Measurements from ENCODE around the gene FKBP6. TPM values are rescaled to one million over a fixed set of nuclear protein-coding genes. Genes with fewer than 3 reads are reported as not detected.
A peak's percentile ranks its signal among the peaks of the same experiment; 100 is the strongest.
"Not testable (repeated sequence)": the region's sequence is repeated elsewhere in the genome, so short reads cannot be mapped to it uniquely, and the experiment has no call there.

FKBP6 gene
- total and polyA plus RNA-seq, 7 experiments from 2014 or later: 0.24 TPM; not detected in 6

GRCh38 chr7:73369009-73369408, 41.0 kb downstream of the FKBP6 start:
- no peaks in the 10 kb centered on the region for H3K4me1 ChIP-seq (ENCODE audit: control insufficient read depth in 2 of 2, insufficient read depth in 2 of 2, low read length in 2 of 2)
- H3K9me3 ChIP-seq (ENCODE audit: control insufficient read depth in 2 of 3, low read length in 3 of 3): no peaks in the 10 kb centered on the region
- no peak overlapping the region for H3K4me3 ChIP-seq (ENCODE audit: low read length)
- no peak overlapping the region for H3K27ac Mint-ChIP-seq
- no peaks in the 10 kb centered on the region for H3K27me3 ChIP-seq (ENCODE audit: control insufficient read depth in 2 of 2, insufficient read depth in 2 of 2, low read length in 2 of 2)
- no peaks in the 10 kb centered on the region for H3K36me3 Mint-ChIP-seq
- DNase-seq (no peak), ATAC-seq (no peak)
- no peaks in the 10 kb centered on the region for H3K36me3 ChIP-seq (ENCODE audit: control insufficient read depth in 2 of 3, insufficient read depth in 3 of 3, low read length in 3 of 3)
- H3K4me3 Mint-ChIP-seq: no peak overlapping the region
- no peak overlapping the region for H3K27ac ChIP-seq (ENCODE audit: low read depth, low read length)
- intact Hi-C loops (cut with micrococcal nuclease): no loop called here
- peaks cover 0 to 4% (median 0%) of the 10 kb centered on the region in 5 donors for H3K27me3 Mint-ChIP-seq
- ChIA-PET CTCF (no interaction called here), POLR2A (no interaction called here)
- H3K9me3 Mint-ChIP-seq: peaks cover 0 to 1% (median 0%) of the 10 kb centered on the region in 11 donors
- H3K4me1 Mint-ChIP-seq: peaks cover 0 to 7% (median 0%) of the 10 kb centered on the region in 7 donors

GRCh38 chr7:73369622-73370021, 41.7 kb downstream of the FKBP6 start:
- DNase-seq: no peak
- no peaks in the 10 kb centered on the region for H3K9me3 ChIP-seq (ENCODE audit: control insufficient read depth in 2 of 3, low read length in 3 of 3)
- no peaks in the 10 kb centered on the region for H3K36me3 Mint-ChIP-seq
- H3K36me3 ChIP-seq (ENCODE audit: control insufficient read depth in 2 of 3, insufficient read depth in 3 of 3, low read length in 3 of 3): no peaks in the 10 kb centered on the region
- H3K4me3 ChIP-seq (ENCODE audit: low read length): no peak overlapping the region
- H3K27me3 Mint-ChIP-seq: peaks cover 0 to 4% (median 0%) of the 10 kb centered on the region in 5 donors
- no peak overlapping the region for H3K27ac ChIP-seq (ENCODE audit: low read depth, low read length)
- no peaks in the 10 kb centered on the region for H3K4me1 ChIP-seq (ENCODE audit: control insufficient read depth in 2 of 2, insufficient read depth in 2 of 2, low read length in 2 of 2)
- ChIA-PET CTCF (no interaction called here), POLR2A (no interaction called here)
- intact Hi-C loops (cut with micrococcal nuclease): no loop called here
- H3K27ac Mint-ChIP-seq: no peak overlapping the region
- ATAC-seq: no peak
- no peaks in the 10 kb centered on the region for H3K27me3 ChIP-seq (ENCODE audit: control insufficient read depth in 2 of 2, insufficient read depth in 2 of 2, low read length in 2 of 2)
- H3K4me1 Mint-ChIP-seq: peaks cover 0 to 7% (median 0%) of the 10 kb centered on the region in 7 donors
- H3K4me3 Mint-ChIP-seq: no peak overlapping the region
- peaks cover 0 to 1% (median 0%) of the 10 kb centered on the region in 11 donors for H3K9me3 Mint-ChIP-seq

- no peak for ATAC-seq
- Histone ChIP-seq H3K4me1 (ENCODE audit: control insufficient read depth in 2 of 2, insufficient read depth in 2 of 2, low read length in 2 of 2) (no peaks in the 10 kb centered on the region), H3K9me3 (ENCODE audit: control insufficient read depth in 2 of 3, low read length in 3 of 3) (no peaks in the 10 kb centered on the region), H3K27ac (ENCODE audit: low read depth, low read length) (no peak overlapping the region), H3K36me3 (ENCODE audit: control insufficient read depth in 2 of 3, insufficient read depth in 3 of 3, low read length in 3 of 3) (no peaks in the 10 kb centered on the region), H3K27me3 (ENCODE audit: control insufficient read depth in 2 of 2, insufficient read depth in 2 of 2, low read length in 2 of 2) (no peaks in the 10 kb centered on the region), H3K4me3 (ENCODE audit: low read length) (no peak overlapping the region)
- H3K27ac Mint-ChIP-seq: no peak overlapping the region
- peaks cover 0 to 3% (median 0%) of the 10 kb centered on the region in 11 donors for H3K9me3 Mint-ChIP-seq
- CTCF ChIA-PET: no interaction called here
- H3K4me1 Mint-ChIP-seq: peaks cover 0 to 8% (median 0%) of the 10 kb centered on the region in 7 donors
- intact Hi-C loops (cut with micrococcal nuclease): no loop called here
- no peak overlapping the region for H3K4me3 Mint-ChIP-seq
- POLR2A ChIA-PET: no interaction called here
- no peaks in the 10 kb centered on the region for H3K36me3 Mint-ChIP-seq
- H3K27me3 Mint-ChIP-seq: peaks cover 10 to 25% (median 22%) of the 10 kb centered on the region in 5 donors
- no peak for DNase-seq
These were observed 45.8 kb downstream of the FKBP6 start for GRCh38 chr7:73373741-73374140.

GRCh38 chr7:73376262-73376661, 48.3 kb downstream of the FKBP6 start:
- intact Hi-C loops (cut with micrococcal nuclease); H3K4me3 ChIP-seq (ENCODE audit: low read length); H3K36me3 Mint-ChIP-seq; H3K9me3 ChIP-seq (ENCODE audit: control insufficient read depth in 2 of 3, low read length in 3 of 3); H3K9me3 Mint-ChIP-seq; ATAC-seq; H3K27ac ChIP-seq (ENCODE audit: low read depth, low read length); H3K36me3 ChIP-seq (ENCODE audit: control insufficient read depth in 2 of 3, insufficient read depth in 3 of 3, low read length in 3 of 3); H3K27ac Mint-ChIP-seq; H3K4me1 ChIP-seq (ENCODE audit: control insufficient read depth in 2 of 2, insufficient read depth in 2 of 2, low read length in 2 of 2); CTCF ChIA-PET; H3K4me1 Mint-ChIP-seq; H3K27me3 ChIP-seq (ENCODE audit: control insufficient read depth in 2 of 2, insufficient read depth in 2 of 2, low read length in 2 of 2); DNase-seq; POLR2A ChIA-PET: not testable (repeated sequence)
- Mint-ChIP-seq H3K4me3 (peak overlapping the region in 1 of 10 donors; percentile 44), H3K27me3 (peaks cover 13 to 27% (median 25%) of the 10 kb centered on the region in 5 donors)

GRCh38 chr7:73376671-73377412, 48.9 kb downstream of the FKBP6 start:
- no peaks in the 10 kb centered on the region for H3K4me1 ChIP-seq (ENCODE audit: control insufficient read depth in 2 of 2, insufficient read depth in 2 of 2, low read length in 2 of 2)
- DNase-seq: no peak
- Mint-ChIP-seq H3K4me3 (peak overlapping the region in 2 of 10 donors; percentile 40 to 44), H3K36me3 (peaks cover 0 to 3% (median 0%) of the 10 kb centered on the region in 5 donors), H3K4me1 (peaks cover 0 to 7% (median 0%) of the 10 kb centered on the region in 7 donors), H3K27ac (no peak overlapping the region), H3K9me3 (peaks cover 0 to 9% (median 0%) of the 10 kb centered on the region in 11 donors), H3K27me3 (peaks cover 17 to 30% (median 25%) of the 10 kb centered on the region in 5 donors)
- no peaks in the 10 kb centered on the region for H3K9me3 ChIP-seq (ENCODE audit: control insufficient read depth in 2 of 3, low read length in 3 of 3)
- H3K36me3 ChIP-seq (ENCODE audit: control insufficient read depth in 2 of 3, insufficient read depth in 3 of 3, low read length in 3 of 3): no peaks in the 10 kb centered on the region
- no peak overlapping the region for H3K4me3 ChIP-seq (ENCODE audit: low read length)
- H3K27ac ChIP-seq (ENCODE audit: low read depth, low read length): no peak overlapping the region
- ChIA-PET CTCF (no interaction called here), POLR2A (no interaction called here)
- ATAC-seq: no peak
- intact Hi-C loops (cut with micrococcal nuclease): no loop called here
- H3K27me3 ChIP-seq (ENCODE audit: control insufficient read depth in 2 of 2, insufficient read depth in 2 of 2, low read length in 2 of 2): no peaks in the 10 kb centered on the region

- intact Hi-C loops (cut with micrococcal nuclease); H3K9me3 ChIP-seq (ENCODE audit: control insufficient read depth in 2 of 3, low read length in 3 of 3); H3K4me1 ChIP-seq (ENCODE audit: control insufficient read depth in 2 of 2, insufficient read depth in 2 of 2, low read length in 2 of 2); H3K36me3 Mint-ChIP-seq; H3K27ac Mint-ChIP-seq; H3K4me1 Mint-ChIP-seq; H3K27ac ChIP-seq (ENCODE audit: low read depth, low read length); H3K27me3 ChIP-seq (ENCODE audit: control insufficient read depth in 2 of 2, insufficient read depth in 2 of 2, low read length in 2 of 2); ATAC-seq; DNase-seq; CTCF ChIA-PET; H3K36me3 ChIP-seq (ENCODE audit: control insufficient read depth in 2 of 3, insufficient read depth in 3 of 3, low read length in 3 of 3); POLR2A ChIA-PET; H3K4me3 ChIP-seq (ENCODE audit: low read length): not testable (repeated sequence)
- H3K27me3 Mint-ChIP-seq: peaks cover 17 to 30% (median 25%) of the 10 kb centered on the region in 5 donors
- peaks cover 0 to 14% (median 0%) of the 10 kb centered on the region in 11 donors for H3K9me3 Mint-ChIP-seq
- peak overlapping the region in 2 of 10 donors; percentile 40 to 44 for H3K4me3 Mint-ChIP-seq
These were observed 49.6 kb downstream of the FKBP6 start for GRCh38 chr7:73377413-73378200.

Measured in naive thymus-derived CD4-positive, alpha-beta T cell (primary cell).